A172 (cell line): ENCODE data around the gene ACOT12. TPM values are rescaled to one million over a fixed set of nuclear protein-coding genes. Genes with fewer than 3 reads are reported as not detected.

ENCODE experiments used
- DNase-seq: peaks from one replicate; pipeline ENCODE4 v3.0.0-alpha.2; 2015; ENCODE audit warnings: low spot score
- total RNA-seq: library from RNA; depleted of rRNA; stranded (reverse); fragments of >200 nt; shearing (Covaris generic); gene quantifications from 2 replicates; pipeline ENCODE4 v1.2.3, GENCODE V29; 2014

Gene ACOT12
- total RNA-seq, 1 experiment from 2014 or later: not detected

DNA sequence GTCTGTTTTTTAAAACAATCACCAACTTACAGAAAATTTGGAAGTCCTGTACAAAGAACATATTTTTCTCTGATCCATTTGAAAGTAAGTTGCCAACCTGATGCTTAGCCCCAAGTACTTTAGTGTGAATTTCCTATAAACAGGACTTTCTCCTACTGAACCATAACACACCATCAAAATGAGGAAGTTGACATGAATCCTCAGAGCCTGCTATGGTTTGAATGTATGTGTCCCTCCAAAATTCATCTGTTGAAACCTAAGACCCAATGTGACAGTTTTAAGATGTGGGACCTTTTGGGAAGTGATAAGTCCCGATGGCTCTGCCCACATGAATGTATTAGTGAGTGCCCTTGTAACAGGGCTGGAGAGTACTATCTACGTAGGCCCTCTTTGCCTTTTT is 6.4 kb upstream of the ACOT12 start:
- DNase-seq: no peak

DNA sequence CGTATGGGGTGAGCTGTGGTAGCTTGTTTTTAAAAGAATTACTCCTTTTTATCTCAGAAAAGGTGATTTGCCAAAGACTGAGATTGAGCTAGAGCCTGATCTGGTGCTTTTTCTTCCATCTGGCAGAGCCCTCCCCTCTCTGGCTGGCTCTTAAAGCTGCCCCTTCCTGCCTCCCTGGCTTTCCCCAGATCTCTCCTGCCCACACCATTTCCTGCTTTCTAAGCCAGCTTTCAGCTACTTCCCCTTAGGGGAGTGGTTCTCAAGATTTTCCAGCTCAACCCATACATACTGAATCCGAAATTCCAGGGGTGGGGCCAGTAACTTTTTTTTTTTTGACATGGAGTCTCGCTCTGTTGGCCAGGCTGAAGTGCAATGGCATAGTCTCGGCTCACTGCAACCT is 4.8 kb upstream of the ACOT12 start:
- no peak for DNase-seq

DNA sequence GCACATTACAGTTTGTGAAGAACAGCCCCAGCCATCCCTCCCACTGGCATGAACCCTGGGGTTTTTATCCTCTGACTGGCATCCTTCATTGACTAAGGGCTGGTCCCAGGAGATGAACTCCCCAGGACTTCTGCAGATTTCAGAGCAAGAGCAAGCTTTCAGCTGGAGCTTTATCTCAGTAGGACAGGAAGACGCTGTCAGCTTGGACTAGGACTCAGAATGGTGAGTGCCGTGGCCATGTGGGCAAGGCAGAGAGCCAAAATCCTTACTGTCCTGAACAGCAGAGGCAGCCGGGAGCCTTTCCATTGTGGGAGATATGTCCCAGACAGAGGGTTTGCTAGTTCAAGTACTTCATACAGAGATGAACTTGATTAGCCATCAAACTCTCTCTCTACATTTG is 3.2 kb upstream of the ACOT12 start:
- DNase-seq: peak; percentile 28

GRCh38 chr5:81395262-81395661 is 1.3 kb upstream of the ACOT12 start:
- no peak for DNase-seq

GRCh38 chr5:81393430-81393782 is 528 bp downstream of the ACOT12 start:
- no peak for DNase-seq

GRCh38 chr5:81389025-81389424 is 4.9 kb downstream of the ACOT12 start:
- no peak for DNase-seq

DNA sequence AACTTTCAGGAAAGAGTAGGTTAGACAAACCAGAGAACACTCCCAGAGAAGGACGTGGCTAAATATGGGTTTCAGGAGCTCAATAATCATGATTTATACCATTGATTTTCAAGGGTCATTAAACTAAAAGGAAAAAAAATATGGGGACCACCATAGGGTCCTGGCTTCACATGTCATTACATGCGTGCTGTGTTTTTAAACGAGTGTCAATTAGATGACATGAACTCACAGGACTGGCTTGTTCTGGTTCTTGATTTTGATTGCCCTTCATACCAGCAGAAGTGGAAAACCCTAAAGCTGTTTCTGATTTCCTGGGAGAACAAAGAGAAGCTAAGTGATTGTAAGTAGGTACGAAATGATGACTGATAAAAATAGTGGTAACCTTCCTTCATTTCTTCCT is 5.8 kb downstream of the ACOT12 start:
- no peak for DNase-seq

- no peak for DNase-seq
Measured at GRCh38 chr5:81383867-81384266, 10.1 kb downstream of the ACOT12 start.

DNA sequence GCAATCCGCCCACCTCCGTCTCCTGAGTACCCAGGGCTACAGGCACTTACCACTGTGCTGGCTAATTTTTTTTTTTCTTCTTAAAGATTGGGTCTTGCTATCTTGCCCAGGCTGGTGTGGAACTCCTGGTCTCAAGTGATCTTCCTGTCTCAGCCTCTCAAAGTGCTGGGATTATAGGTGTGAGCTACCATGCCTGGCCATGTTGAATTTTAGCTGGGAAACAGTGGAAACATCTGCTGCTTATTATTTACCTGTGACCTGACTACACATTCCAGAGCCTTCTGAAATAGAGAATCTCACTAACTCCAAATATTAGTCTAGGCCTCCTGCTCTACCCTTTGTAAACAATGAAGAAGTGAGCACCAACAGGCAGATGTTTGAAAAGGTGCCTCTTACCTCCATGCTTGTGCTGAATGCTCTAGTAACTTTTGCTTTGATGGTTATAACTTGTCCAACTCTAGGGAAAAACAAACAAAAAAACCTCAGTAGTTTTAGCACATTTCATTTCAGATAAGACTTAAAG is 22.5 kb downstream of the ACOT12 start:
- DNase-seq: no peak

GRCh38 chr5:81370912-81371311 is 23.0 kb downstream of the ACOT12 start:
- no peak for DNase-seq

DNA sequence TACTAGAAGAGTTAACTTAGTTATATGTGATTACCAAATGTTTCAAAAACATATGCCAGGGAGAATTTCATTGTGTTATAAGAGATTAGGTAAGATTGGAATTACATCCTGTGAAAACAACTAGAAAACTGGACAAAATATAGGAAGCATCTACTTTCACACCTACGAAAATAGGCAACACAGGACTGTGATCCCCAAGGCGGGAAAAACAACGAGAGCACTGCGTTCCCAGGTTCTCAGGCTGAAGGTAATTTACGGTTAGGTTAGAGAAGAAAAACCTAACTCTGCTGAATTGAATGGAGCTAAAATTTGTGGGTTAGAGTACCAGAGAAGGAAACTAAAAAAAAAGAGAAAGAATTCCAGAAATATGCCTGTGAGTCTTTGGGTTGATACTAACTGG is 28.4 kb downstream of the ACOT12 start:
- no peak for DNase-seq

DNA sequence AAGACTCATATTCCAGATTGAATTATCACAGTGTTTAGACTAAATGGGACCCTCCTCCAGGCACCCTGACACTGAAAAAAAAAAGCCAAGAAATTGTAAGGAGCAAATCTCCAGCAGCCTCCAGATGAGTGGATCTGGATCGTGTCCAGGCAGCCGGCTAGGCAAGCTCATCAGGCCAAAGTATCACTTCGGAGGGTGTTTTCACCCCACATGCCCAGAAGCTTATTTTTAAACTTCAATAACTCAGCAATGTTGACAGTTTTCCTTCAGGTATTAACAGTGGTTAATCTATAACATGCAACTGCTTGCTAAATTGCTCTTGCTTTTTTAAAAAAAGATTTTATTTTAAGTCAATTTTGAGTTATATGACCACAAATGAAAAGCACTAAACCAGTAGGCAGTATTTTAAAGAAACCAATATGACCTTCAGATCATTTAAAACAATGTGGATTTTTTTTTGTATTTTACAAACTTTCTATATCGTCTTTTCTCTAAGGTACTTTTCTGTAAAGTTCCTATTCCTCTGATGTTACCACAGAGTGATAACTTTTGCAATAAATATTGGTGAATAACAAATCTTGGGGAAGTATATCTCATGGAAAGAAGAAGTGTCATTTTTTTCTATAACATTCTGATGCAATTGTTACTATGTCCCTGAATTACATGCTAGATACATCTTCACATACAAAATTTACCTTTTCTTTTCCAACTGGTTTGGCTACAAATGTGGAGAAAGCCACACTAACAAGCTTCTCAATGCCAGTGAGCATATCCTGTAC is 30.7 kb downstream of the ACOT12 start:
- DNase-seq: no peak

- DNase-seq: no peak
Measured at GRCh38 chr5:81361600-81361999, 32.3 kb downstream of the ACOT12 start.

GRCh38 chr5:81360640-81361039 is 33.3 kb downstream of the ACOT12 start:
- no peak for DNase-seq

DNA sequence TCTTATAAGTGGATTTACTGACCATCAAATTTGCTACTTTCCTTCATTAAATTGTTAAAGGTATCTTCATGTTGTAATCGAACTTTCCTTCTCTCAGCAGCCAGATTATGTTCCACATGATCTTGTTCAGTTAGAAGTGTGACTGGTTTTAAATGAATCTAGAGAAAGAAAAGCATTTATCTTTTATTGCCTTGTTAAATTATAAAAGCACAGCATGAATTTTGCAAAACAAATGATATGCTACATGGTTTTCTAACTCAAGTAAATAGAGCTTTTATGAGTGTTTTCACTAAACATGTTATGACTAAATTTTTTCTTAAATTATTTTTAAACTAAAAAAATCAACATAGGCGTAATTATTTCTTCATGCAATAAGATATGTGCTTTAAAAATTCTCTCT is 34.1 kb downstream of the ACOT12 start:
- no peak for DNase-seq

- no peak for DNase-seq
Measured at GRCh38 chr5:81359108-81359507, 34.8 kb downstream of the ACOT12 start.

DNA sequence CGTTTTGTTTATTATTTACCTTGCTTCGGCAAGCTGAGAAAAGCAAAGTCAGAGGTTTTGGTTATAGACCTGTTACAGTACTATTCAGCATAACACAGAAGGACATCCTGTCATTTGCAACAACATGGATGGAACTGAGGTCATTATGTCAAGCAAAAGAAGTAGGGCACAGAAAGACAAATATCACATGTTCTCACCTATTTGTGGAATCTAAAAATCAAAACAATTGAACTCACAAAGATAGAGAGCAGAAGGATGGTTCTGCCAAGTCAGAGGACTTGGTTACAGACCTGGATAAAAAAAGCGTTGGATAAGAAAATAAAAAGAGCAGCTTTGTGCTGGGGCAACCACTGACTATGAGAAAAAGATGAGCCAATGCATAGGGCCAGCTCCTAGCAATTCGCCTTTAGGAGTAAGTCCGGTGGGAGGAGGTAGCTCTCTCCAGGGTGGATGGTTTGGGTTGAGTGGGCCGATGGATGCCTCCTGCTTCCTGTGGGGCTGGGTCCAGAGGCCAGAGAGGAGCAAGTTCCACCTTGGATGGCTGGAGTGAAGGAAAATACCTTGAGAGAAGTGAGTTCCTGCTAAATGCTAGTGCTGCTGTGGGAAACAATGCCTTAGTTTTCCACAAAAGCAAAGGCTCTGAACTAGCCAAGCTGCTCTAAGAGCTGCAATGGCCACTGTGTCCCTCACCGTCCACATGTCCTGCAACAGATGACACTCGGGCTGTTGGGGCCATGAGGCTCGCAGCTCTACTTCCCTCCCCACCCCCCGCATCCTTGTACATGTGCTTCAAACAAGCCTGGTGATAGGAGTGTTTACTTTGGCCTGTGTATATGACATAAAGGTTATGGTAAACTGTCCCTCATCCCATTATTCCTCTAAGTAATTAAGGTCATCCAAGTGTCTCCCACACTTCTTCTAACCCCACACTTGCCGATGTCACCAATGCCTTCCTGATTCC is 38.4 kb downstream of the ACOT12 start:
- no peak for DNase-seq

- no peak for DNase-seq
Measured at GRCh38 chr5:81354093-81354492, 39.8 kb downstream of the ACOT12 start.

DNA sequence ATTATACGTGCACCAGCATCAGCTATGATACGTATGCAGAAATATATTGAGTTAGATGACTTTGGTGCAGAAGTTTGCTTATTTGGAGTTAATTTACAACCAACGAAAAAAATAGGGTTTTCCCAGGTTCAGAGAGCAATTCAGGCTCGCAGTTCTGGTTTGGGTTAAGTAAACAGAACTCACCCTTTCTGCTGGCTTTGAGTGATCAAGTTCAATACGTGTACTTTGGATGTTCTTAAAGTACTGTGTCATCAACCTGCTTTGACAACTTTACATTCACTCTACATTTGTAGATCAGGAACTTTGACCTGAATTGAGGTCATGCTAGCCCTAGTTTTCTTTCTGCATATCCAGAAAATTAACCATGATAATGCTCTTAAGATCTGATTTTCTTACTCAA is 40.7 kb downstream of the ACOT12 start:
- no peak for DNase-seq

GRCh38 chr5:81350507-81350906 is 43.4 kb downstream of the ACOT12 start:
- DNase-seq: no peak

DNA sequence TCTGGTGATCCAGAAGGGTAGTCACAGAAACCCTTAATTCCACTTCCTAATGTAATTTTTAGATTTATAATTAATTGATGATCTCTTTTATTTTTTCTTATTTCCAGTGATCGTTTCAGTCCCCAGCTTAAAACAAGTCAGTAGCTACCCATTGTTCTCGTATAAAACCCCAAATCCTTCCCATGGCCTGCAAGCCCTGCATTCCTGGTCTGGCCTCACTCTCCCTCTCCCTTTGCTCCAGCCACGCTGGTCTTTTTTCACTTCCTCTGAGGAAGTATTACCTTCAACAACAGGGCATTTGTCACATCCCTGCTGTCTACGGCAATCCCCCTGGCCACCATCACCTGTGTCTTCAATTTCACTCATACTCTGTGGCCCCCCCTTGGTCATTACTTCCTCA is 44.8 kb downstream of the ACOT12 start:
- no peak for DNase-seq

GRCh38 chr5:81345411-81346003 is 48.4 kb downstream of the ACOT12 start:
- no peak for DNase-seq
